Endothelial cell of umbilical vein (primary cell): ENCODE measurements around the gene DHRS2. TPM values are rescaled to one million over a fixed set of nuclear protein-coding genes. Genes with fewer than 3 reads are reported as not detected.

Source experiments
- BruUV-seq: library from RNA; stranded (reverse); fragments of 400-500 nt; replicated peaks from 2 replicates; lab custom pipeline; 2021; lab: Mats Ljungman, UMichigan
- CTCF ChIA-PET: fragments of 300-600, 350-600 bp; sonication (Branson Sonifier 250); formaldehyde crosslinking; loops from one replicate; lab custom pipeline; 2021; ENCODE audit warnings: antibody characterized with exemption, inconsistent platforms; lab: Charles Lee
- POLR2A ChIA-PET: fragments of 300-600, 350-600 bp; sonication (Branson Sonifier 250); formaldehyde crosslinking; loops from one replicate; lab custom pipeline; 2021; ENCODE audit warnings: antibody characterized with exemption, inconsistent platforms; lab: Charles Lee
- DNase-seq: peaks from one replicate; pipeline ENCODE4 v3.0.0-alpha.2; 2011; ENCODE audit warnings: low read depth, low spot score
- FAIRE-seq: peaks from 2 replicates; lab custom pipeline; 2011; peaks lifted over from hg19 to GRCh38; lab: Jason Lieb, UNC
- H2AFZ ChIP-seq: 2 replicates; pipeline ENCODE4 v1.6.0; 2012; ENCODE audit warnings: low read depth, low read length, control low read depth, inconsistent platforms
- H3K27ac ChIP-seq: 2 replicates; pipeline ENCODE4 v1.5.1; 2011; ENCODE audit warnings: low read depth, mild to moderate bottlenecking, control low read depth, low read length, moderate library complexity; ENCODE audit not compliant: insufficient read depth
- H3K27me3 ChIP-seq, 2 experiments: 2 replicates each; pipeline versions ENCODE4 v1.6.0 to v1.6.1; 2011; ENCODE audit warnings: low read length in 2 of 2, mixed read lengths in 1 of 2; ENCODE audit not compliant: control insufficient read depth in 2 of 2, insufficient read depth in 2 of 2
- H3K36me3 ChIP-seq, 2 experiments: 2 replicates in 1 of 2; 3 replicates in 1 of 2; pipeline ENCODE4 v1.5.1; 2011; ENCODE audit warnings: low read length in 2 of 2, mild to moderate bottlenecking in 1 of 2, moderate library complexity in 1 of 2; ENCODE audit not compliant: control insufficient read depth in 2 of 2, insufficient read depth in 2 of 2; ENCODE audit errors: extremely low read depth in 1 of 2
- H3K4me1 ChIP-seq: 3 replicates; pipeline ENCODE4 v1.5.1; 2011; ENCODE audit warnings: mild to moderate bottlenecking, low read length; ENCODE audit not compliant: control insufficient read depth, insufficient read depth; ENCODE audit errors: extremely low read depth
- H3K4me2 ChIP-seq: 2 replicates; pipeline ENCODE4 v1.6.1; 2011; ENCODE audit warnings: low read length, control low read depth, mixed read lengths; ENCODE audit not compliant: insufficient read depth
- H3K4me3 ChIP-seq, 3 experiments: fragments of 200-600 bp in 1 of 3; sonication (generic), shearing (Covaris generic) in 1 of 3; replicated peaks in 1 of 3; 2 replicates each; pipeline ENCODE4 v1.5.1; 2011 to 2016; ENCODE audit warnings: control low read depth in 3 of 3, low read length in 3 of 3, mild to moderate bottlenecking in 2 of 3, inconsistent platforms in 1 of 3, low read depth in 1 of 3, moderate library complexity in 1 of 3; ENCODE audit not compliant: insufficient read depth in 1 of 3
- H3K79me2 ChIP-seq: 2 replicates; pipeline ENCODE4 v1.6.0; 2012; ENCODE audit warnings: low read length, inconsistent platforms; ENCODE audit not compliant: control insufficient read depth, insufficient read depth
- H3K9ac ChIP-seq: replicated peaks from 2 replicates; pipeline ENCODE3; 2011; ENCODE audit warnings: low read length, control low read depth; ENCODE audit not compliant: insufficient read depth; ENCODE audit errors: extremely low read depth
- H3K9me1 ChIP-seq: replicated peaks from 3 replicates; pipeline ENCODE4 v1.6.0; 2011; ENCODE audit warnings: mild to moderate bottlenecking, low read length; ENCODE audit not compliant: control insufficient read depth, insufficient read depth; ENCODE audit errors: extremely low read depth
- H3K9me3 ChIP-seq: replicated peaks from 2 replicates; pipeline ENCODE4 v1.5.1; 2012; ENCODE audit warnings: low read length, inconsistent platforms; ENCODE audit not compliant: control insufficient read depth, insufficient read depth
- H4K20me1 ChIP-seq: replicated peaks from 2 replicates; pipeline ENCODE3; 2011; ENCODE audit warnings: mild to moderate bottlenecking, low read length; ENCODE audit not compliant: control insufficient read depth, insufficient read depth; ENCODE audit errors: extremely low read depth
- EZH2 ChIP-seq: IDR thresholded peaks from 2 replicates; pipeline ENCODE4 v1.6.1; 2012; ENCODE audit warnings: borderline replicate concordance, low read depth, mild to moderate bottlenecking, moderate library complexity, low read length, inconsistent platforms; ENCODE audit not compliant: severe bottlenecking
- FOS ChIP-seq: IDR thresholded peaks from 2 replicates; pipeline ENCODE4 v1.6.1; 2011; ENCODE audit warnings: mild to moderate bottlenecking, low read length, moderate library complexity, borderline replicate concordance; ENCODE audit not compliant: insufficient read depth
- GATA2 ChIP-seq: IDR thresholded peaks from 2 replicates; pipeline ENCODE4 v1.7.0; 2011; ENCODE audit warnings: low read depth, mild to moderate bottlenecking, moderate library complexity, mixed read lengths, low read length; ENCODE audit not compliant: insufficient read length, insufficient read depth
- JUN ChIP-seq: IDR thresholded peaks from 2 replicates; pipeline ENCODE4 v1.6.1; 2011; ENCODE audit warnings: borderline replicate concordance, low read depth; ENCODE audit not compliant: insufficient read length, insufficient read depth
- MAX ChIP-seq: IDR thresholded peaks from 2 replicates; pipeline ENCODE4 v1.6.1; 2011; ENCODE audit not compliant: insufficient read depth, insufficient read length
- MYC ChIP-seq: IDR thresholded peaks from one replicate; pipeline ENCODE4 v1.6.1; 2011; ENCODE audit warnings: mild to moderate bottlenecking, low read depth, low read length
- POLR2A ChIP-seq: IDR thresholded peaks from 2 replicates; pipeline ENCODE4 v1.6.1; 2012; ENCODE audit warnings: low read depth, mild to moderate bottlenecking, control low read depth, low read length
- POLR2AphosphoS5 ChIP-seq: IDR thresholded peaks from 2 replicates; pipeline ENCODE4 v1.6.1; 2012; ENCODE audit warnings: low read depth, mild to moderate bottlenecking, control low read depth, low read length, moderate library complexity; ENCODE audit not compliant: insufficient read depth
- dilution Hi-C: fragments of 300-500 bp; cut with MboI; formaldehyde crosslinking; loops from one replicate; pipeline ENCODE4 v1.15.0; 2019; ENCODE audit warnings: low sequenced_read_pairs; ENCODE audit not compliant: extremely low pct_ligation_motif_present
- intact Hi-C: fragments of 100-400 bp; cut with micrococcal nuclease; formaldehyde crosslinking; loops from one replicate; pipeline ENCODE4 v1.10.0; 2022
- polyA plus RNA-seq, 4 experiments: library from polyadenylated mRNA; depleted of rRNA in 3 of 4; stranded (reverse) in 3 of 4; unstranded in 1 of 4; fragments of >200 nt; gene quantifications; 2 replicates each; pipeline versions ENCODE4 v1.2.1 to v1.2.3, GENCODE V29; 2011 to 2012; ENCODE audit warnings: missing spikeins in 1 of 4
- total RNA-seq: library from RNA; stranded (reverse); gene quantifications from 2 replicates; pipeline ENCODE4 v1.2.3, GENCODE V29; 2021

DHRS2 gene
- total and polyA plus RNA-seq, 2 donors (not counting 3 experiments of a cell fraction or from before 2014, with no cell fraction given) = 0.10 TPM; not detected in 1

GRCh38 chr14:23601845-23602180, 34.4 kb upstream of the DHRS2 start:
- DNase-seq (no peak), FAIRE-seq (no peak)
- Histone ChIP-seq H3K27me3 (no peaks in the 10 kb centered on the region), H3K79me2 (no peaks in the 10 kb centered on the region), H3K27ac (no peak overlapping the region), H3K36me3 (no peaks in the 10 kb centered on the region), H4K20me1 (no peaks in the 10 kb centered on the region), H3K4me2 (no peak overlapping the region), H3K9ac (no peak overlapping the region), H3K9me1 (no peaks in the 10 kb centered on the region), H3K4me1 (no peaks in the 10 kb centered on the region), H3K9me3 (no peaks in the 10 kb centered on the region), H3K4me3 (no peak overlapping the region), H2AFZ (no peak overlapping the region)
- ChIA-PET POLR2A (no interaction called here), CTCF (no interaction called here)
- intact Hi-C loops = no loop called here
- no TSS peak for BruUV-seq
- TF ChIP-seq POLR2A (no peak), FOS (no peak), EZH2 (no peak), JUN (no peak), GATA2 (no peak), MAX (no peak), MYC (no peak), POLR2AphosphoS5 (no peak)
- dilution Hi-C loops = no loop called here
